Heart left ventricle (tissue), 16 donors: Measurements from ENCODE around the gene KCNJ5. TPM values are rescaled to one million over a fixed set of nuclear protein-coding genes. Genes with fewer than 3 reads are reported as not detected.

Experiments
- ATAC-seq, 4 donors: fragments of 200-7000 bp; cut with Tn5 transposase; one replicate each; pipeline ENCODE4 v1.9.1; 2020 to 2022; ENCODE audit warnings: moderate library complexity in 4 of 4, mild to moderate bottlenecking in 3 of 4, moderate number of reproducible peaks in 1 of 4
- DNase-seq, 5 donors: peaks; one replicate each; pipeline ENCODE4 v3.0.0-alpha.2; 2020
- H3K27ac ChIP-seq, 12 donors: fragments of 200-600 bp; sonication (generic) in 4 of 12; one replicate each; pipeline versions ENCODE4 v1.5.0 to v1.8.0; 2016 to 2022; ENCODE audit warnings: mild to moderate bottlenecking in 2 of 12
- H3K27me3 ChIP-seq, 9 donors: fragments of 200-600 bp; sonication (generic) in 2 of 9; one replicate each; pipeline versions ENCODE4 v1.5.1 to v1.8.0; 2016 to 2022; ENCODE audit warnings: mild to moderate bottlenecking in 3 of 9
- H3K36me3 ChIP-seq, 9 donors: fragments of 200-600 bp; sonication (generic) in 2 of 9; one replicate each; pipeline versions ENCODE4 v1.5.0 to v1.8.0; 2018 to 2022; ENCODE audit warnings: mild to moderate bottlenecking in 2 of 9
- H3K4me1 ChIP-seq, 12 donors: fragments of 200-600 bp; sonication (generic) in 4 of 12; one replicate each; pipeline versions ENCODE4 v1.5.0 to v1.8.0; 2016 to 2022; ENCODE audit warnings: mild to moderate bottlenecking in 3 of 12
- H3K4me3 ChIP-seq, 12 donors: fragments of 200-600 bp; sonication (generic) in 4 of 12; one replicate each; pipeline versions ENCODE4 v1.5.0 to v1.8.0; 2017 to 2022; ENCODE audit warnings: mild to moderate bottlenecking in 9 of 12, moderate library complexity in 4 of 12
- H3K9me3 ChIP-seq, 12 donors: fragments of 200-600 bp; sonication (generic) in 4 of 12; one replicate each; pipeline versions ENCODE4 v1.5.0 to v1.8.0; 2016 to 2022; ENCODE audit warnings: mild to moderate bottlenecking in 1 of 12
- CTCF ChIP-seq, 12 donors: fragments of 200-600 bp; sonication (generic) in 4 of 12; IDR thresholded peaks; one replicate each; pipeline versions ENCODE4 v1.5.0 to v1.8.0; 2018 to 2022; ENCODE audit warnings: antibody characterized with exemption in 12 of 12, mild to moderate bottlenecking in 5 of 12
- POLR2A ChIP-seq, 2 donors: fragments of 450-650 bp; IDR thresholded peaks; one replicate each; pipeline ENCODE4 v1.6.1; 2017; ENCODE audit warnings: antibody characterized with exemption in 2 of 2, mild to moderate bottlenecking in 2 of 2, moderate library complexity in 2 of 2
- WGBS, 4 donors: extraction: QIAGEN DNeasy Blood & Tissue Kit in 2 of 4; methylation state at CpG; one replicate each; pipeline versions ENCODE4 v1.1.5 to v1.1.7; 2013 to 2018; 5-methylcytosine and 5-hydroxymethylcytosine counted together
- intact Hi-C, 10 donors: fragments of 100-400 bp; cut with DNase I; formaldehyde crosslinking; loops; one replicate each; pipeline versions ENCODE4 v1.11.1 to v1.14.2; 2022
- polyA plus RNA-seq, 2 donors: library from polyadenylated mRNA; stranded (reverse); fragments of 200-250 nt; gene quantifications; one replicate each; pipeline ENCODE4 v1.2.3, GENCODE V29; 2013
- total RNA-seq, 9 donors: library from RNA; depleted of rRNA in 2 of 9; stranded (reverse); fragments of >200 nt in 2 of 9; fragmentation: NEBNext Ultra II Directional in 3 of 9; extraction: Animal tissue kit (Norgen Biotek cat#: 25700) in 3 of 9; gene quantifications; one replicate each; pipeline versions ENCODE4 v1.1.0 to v1.2.4, GENCODE V29; 2016 to 2023
- donor health status: ischemic (EF 13 %, LVEDD 7.1; RV severe dilation, severe dysfunction).
- donor health status: healthy with polysubstance abuse.
- donor health status: DM: no; HTN: yes; CAD: no.
- donor health status: DM: no; HTN: no; CAD: no.
- donor health status: ischemic (EF 25% LVEDD 6.9; RV normal size, moderate dysfunction).
- donor health status: ischemic (EF 25% LVEDD 5.7; RV mildly dilated, moderate dysfunction).
- donor health status: healthy.
- donor health status: DM: yes; HTN: yes; CAD: no.
- donor health status: ischemic (EF 35%, LVEDD 5.7; RV mildly dilated, moderate dysfunction).
- donor health status: nonischemic (EF 11% LVEDD 7.7; RV severe dilation, severe dysfunction).
- donor health status: DM: yes; HTN: yes; CAD: no.
- donor health status: PGD.
- donor health status: ischemic (EF 29% LVEDD 5.4; RV normal size, mild dysfunction).
- donor health status: nonischemic (EF 23%, LVEDD 6.1; RV moderate dilation, normal function).

KCNJ5 gene
- total and polyA plus RNA-seq, 11 donors = 1.4 to 29.4 (median 6.0) TPM

- no peaks in the 10 kb centered on the region for H3K36me3 ChIP-seq
- H3K27me3 ChIP-seq = peaks cover 0 to 18% (median 0%) of the 10 kb centered on the region in 9 donors
- no peak overlapping the region for H3K27ac ChIP-seq
- H3K4me1 ChIP-seq = no peaks in the 10 kb centered on the region
- ATAC-seq = no peak
- TF ChIP-seq CTCF (IDR thresholded peaks at IDR 0.05) (no peak), POLR2A (IDR thresholded peaks at IDR 0.05) (no peak)
- no peaks in the 10 kb centered on the region for H3K9me3 ChIP-seq
- intact Hi-C loops = loop anchor here in 1 of 10 donors (10.0 kb wide), 1 partner anchor 1381 kb away; no protein-coding TSS in a partner anchor
- no peak overlapping the region for H3K4me3 ChIP-seq
- WGBS, 4 donors = 85 to 91% (median 87%) methylated on average over 20 to 22 of the region's 22 CpGs
- DNase-seq = no peak
Observed at GRCh38 chr11:128876133-128876650, 15.0 kb upstream of the KCNJ5 start.

DNA sequence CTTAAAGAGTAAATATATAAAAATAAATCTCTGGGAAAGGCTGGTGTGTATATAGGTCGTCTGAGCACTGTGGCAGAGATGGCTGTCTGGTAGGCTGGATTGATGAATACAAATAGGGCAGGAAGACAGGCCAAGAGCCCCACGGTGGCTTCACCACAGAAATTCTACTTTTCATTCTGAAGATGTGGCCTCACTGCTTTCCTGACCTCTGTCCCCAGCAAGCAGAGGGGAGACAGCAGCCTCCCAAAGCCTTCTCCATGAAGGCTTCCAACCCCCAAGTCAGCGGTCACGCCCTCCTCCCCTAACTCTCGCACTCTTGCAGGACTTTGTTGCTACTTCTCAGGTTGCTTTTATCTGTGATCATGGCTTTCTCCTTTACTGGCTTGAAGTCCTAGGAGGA is 13.4 kb upstream of the KCNJ5 start:
- ATAC-seq = no peak
- no peak for TF ChIP-seq CTCF (IDR thresholded peaks at IDR 0.05)
- TF ChIP-seq POLR2A (IDR thresholded peaks at IDR 0.05) = no peak
- no peaks in the 10 kb centered on the region for H3K4me1 ChIP-seq
- no peak for DNase-seq
- intact Hi-C loops = loop anchor here in 2 of 10 donors (2.0 to 10.0 kb wide), 2 partner anchors 83 to 1383 kb away; no protein-coding TSS in a partner anchor
- peaks cover 0 to 18% (median 0%) of the 10 kb centered on the region in 9 donors for H3K27me3 ChIP-seq
- no peak overlapping the region for H3K27ac ChIP-seq
- no peaks in the 10 kb centered on the region for H3K9me3 ChIP-seq
- H3K4me3 ChIP-seq = no peak overlapping the region
- 76 to 89% (median 85%) methylated on average over 5 of the region's 5 CpGs for WGBS, 4 donors
- H3K36me3 ChIP-seq = no peaks in the 10 kb centered on the region

GRCh38 chr11:128878455-128878854 is 12.7 kb upstream of the KCNJ5 start:
- Histone ChIP-seq H3K4me1 (no peaks in the 10 kb centered on the region), H3K27me3 (peaks cover 0 to 18% (median 0%) of the 10 kb centered on the region in 9 donors), H3K27ac (no peak overlapping the region), H3K9me3 (no peaks in the 10 kb centered on the region), H3K4me3 (no peak overlapping the region), H3K36me3 (no peaks in the 10 kb centered on the region)
- TF ChIP-seq POLR2A (IDR thresholded peaks at IDR 0.05) (no peak), CTCF (IDR thresholded peaks at IDR 0.05) (no peak)
- WGBS, 4 donors = 93 to 100% (median 93%) methylated on average over 2 of the region's 2 CpGs
- intact Hi-C loops = loop anchor here in 2 of 10 donors (2.0 to 10.0 kb wide), 2 partner anchors 82 to 1384 kb away; no protein-coding TSS in a partner anchor
- DNase-seq (no peak), ATAC-seq (no peak)

DNA sequence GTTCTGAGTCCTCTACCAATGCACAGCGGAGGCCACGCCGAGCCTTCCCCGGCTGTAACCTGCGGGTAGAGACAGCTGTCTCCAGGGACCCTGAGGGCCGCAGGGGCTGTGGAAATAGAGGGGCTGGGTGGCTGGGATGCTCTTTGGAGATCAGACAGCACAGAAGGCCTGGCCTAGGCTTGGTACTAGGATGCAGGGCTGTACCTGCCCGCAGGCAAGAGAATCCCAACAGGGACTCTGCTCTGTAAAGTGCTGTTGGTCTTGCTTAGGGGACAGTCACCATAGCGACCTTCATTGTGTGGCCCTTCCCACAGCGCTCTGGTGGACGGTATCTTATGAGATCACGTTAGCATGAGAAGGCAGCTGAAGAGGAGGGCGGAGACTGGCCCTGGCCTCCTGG is 11.3 kb upstream of the KCNJ5 start:
- H3K4me1 ChIP-seq = no peaks in the 10 kb centered on the region
- no peaks in the 10 kb centered on the region for H3K9me3 ChIP-seq
- H3K4me3 ChIP-seq = no peak overlapping the region
- H3K27me3 ChIP-seq = peaks cover 0 to 18% (median 0%) of the 10 kb centered on the region in 9 donors
- H3K36me3 ChIP-seq = no peaks in the 10 kb centered on the region
- 84 to 91% (median 88%) methylated on average over 11 to 12 of the region's 12 CpGs for WGBS, 4 donors
- no peak for ATAC-seq
- no peak for TF ChIP-seq POLR2A (IDR thresholded peaks at IDR 0.05)
- TF ChIP-seq CTCF (IDR thresholded peaks at IDR 0.05) = no peak
- no peak for DNase-seq
- intact Hi-C loops = loop anchor here in 5 of 10 donors (2.0 to 10.0 kb wide), 6 partner anchors 81 to 1385 kb away; no protein-coding TSS in a partner anchor
- no peak overlapping the region for H3K27ac ChIP-seq
